LHCN-M2 (cell line): ENCODE results near the gene SOHLH1. TPM values are rescaled to one million over a fixed set of nuclear protein-coding genes. Genes with fewer than 3 reads are reported as not detected.
"Not testable (repeated sequence)": the region's sequence is repeated elsewhere in the genome, so short reads cannot be mapped to it uniquely, and the experiment has no call there.

Experiments
- DNase-seq: peaks from one replicate; pipeline ENCODE4 v3.0.0-alpha.2; 2012; ENCODE audit warnings: low read depth
- total RNA-seq: library from RNA; depleted of rRNA; stranded (reverse); fragments of >200 nt; gene quantifications from 2 replicates; pipeline ENCODE4 v1.2.3, GENCODE V29; 2014

The SOHLH1 gene
- total RNA-seq, 1 experiment from 2014 or later, result not detected

DNA sequence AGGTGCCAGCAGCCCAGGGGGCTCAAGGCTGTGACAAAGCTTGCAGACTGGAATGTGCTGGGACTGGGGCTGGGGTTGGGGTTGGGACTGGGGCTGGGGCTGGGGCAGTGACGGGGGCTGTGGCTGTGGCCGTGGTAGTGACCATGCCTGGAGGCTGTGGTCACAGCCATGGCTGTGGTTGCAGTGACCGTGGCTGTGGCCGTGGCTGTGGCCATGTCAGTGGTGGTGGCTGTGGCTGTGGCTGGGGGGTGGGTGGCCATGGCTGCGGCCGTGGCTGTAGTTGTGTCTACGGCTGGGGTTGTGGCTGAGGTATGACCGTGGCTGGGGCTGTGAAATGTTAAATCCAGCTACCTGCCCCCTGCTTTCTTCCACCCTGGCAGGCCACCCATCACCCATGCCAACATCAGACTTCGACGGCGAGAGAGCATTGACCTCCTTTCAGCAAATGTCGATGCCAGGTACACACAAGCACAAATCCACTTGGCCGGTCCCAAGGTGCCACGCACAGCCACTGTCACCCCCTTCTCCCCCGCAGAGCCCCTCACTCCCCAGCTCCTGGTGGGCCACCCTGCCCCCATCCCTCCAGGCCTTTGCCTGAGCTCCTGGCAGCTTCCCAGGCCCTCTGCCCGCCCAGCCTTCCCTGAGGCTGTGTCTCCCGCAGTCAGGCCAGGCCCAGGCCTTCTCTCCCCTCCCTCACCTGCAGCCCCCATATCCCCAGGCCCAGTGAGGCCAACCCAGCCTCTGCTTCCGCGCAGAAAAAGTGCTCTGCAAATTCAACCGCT, 20.9 kb downstream of the SOHLH1 start:
- no peak for DNase-seq

DNA sequence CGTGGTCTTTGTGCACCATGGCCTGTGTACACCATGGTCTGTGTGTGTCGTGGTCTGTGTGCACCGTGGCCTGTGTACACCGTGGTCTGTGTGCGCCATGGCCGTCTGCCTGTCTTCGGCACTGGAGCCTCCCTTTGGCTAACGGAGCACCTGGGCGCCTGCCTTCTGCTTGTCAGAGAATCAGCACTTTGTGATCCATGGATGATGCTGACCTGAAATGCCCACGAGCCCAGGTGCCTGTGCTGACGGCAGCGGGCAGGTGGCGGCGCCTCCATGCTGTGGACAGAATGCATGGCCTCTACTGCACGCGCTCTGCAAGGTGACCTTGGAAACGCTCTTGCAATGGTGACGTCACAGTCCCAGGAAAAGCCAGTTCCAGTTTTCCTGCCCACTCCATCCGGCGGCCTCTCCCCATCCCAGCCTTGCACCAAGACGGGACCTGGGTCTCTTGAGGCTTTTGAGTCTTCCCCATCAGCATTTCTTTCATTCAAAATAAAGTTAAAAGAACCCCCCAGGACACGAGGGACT, 21.6 kb downstream of the SOHLH1 start:
- DNase-seq, result no peak

DNA sequence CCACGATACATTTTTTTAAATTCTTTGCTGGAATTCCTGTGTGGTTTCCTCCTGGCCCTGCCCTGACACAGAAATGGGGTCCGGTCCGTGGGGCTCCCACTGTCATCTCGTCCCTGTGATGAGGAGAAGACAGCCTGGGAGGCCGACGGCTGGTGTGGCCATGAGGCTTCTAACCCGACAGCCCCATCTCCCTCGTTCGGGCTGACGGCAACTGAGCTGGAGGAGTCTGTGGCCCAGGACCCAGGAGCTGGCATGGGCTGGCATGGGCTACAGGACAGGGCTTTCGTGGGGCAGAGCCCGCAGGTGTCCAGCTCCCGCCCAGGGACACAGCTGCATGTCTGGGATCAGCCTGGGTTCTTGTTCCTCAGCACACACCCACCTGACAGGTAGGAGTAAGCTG, 22.4 kb downstream of the SOHLH1 start:
- DNase-seq, result no peak

DNA sequence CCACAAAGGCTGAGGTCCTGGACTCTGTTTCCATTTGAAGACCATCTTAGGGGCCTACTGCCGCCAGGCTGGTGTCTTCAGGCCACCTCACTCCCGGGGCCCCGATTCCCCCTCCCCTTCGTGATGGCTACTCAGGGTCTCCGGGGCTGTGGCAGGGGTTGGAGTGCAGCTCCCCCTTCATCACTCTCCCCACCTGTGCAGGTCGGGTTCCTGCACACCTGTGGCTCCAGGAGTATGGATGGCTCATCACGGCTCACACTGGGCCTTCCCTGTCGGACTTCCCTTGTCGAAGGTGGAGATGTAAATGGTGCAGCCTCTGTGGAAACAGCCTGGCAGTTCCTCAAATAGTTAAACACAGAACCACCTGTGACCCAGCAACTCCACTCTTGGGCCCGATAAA, 24.3 kb downstream of the SOHLH1 start:
- no peak for DNase-seq

DNA sequence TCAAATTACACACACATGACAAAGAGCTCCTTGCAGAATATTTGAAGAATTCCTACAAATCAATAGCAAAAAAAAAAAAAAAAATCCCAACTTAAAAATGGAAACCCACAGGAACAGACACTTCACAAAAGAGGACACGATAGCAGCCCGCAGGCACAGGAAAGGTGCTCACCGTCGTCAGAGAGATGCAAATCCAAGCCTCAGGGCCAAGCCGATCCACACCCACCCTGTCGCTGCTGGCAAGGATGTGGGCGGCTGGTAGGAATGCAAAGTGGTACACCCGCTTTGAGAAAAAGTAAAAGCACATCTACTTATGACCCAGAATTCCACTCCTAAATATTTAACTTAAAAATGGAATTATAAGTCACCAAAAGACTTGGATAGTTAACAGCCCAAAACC, 25.3 kb downstream of the SOHLH1 start:
- DNase-seq, result no peak

DNA sequence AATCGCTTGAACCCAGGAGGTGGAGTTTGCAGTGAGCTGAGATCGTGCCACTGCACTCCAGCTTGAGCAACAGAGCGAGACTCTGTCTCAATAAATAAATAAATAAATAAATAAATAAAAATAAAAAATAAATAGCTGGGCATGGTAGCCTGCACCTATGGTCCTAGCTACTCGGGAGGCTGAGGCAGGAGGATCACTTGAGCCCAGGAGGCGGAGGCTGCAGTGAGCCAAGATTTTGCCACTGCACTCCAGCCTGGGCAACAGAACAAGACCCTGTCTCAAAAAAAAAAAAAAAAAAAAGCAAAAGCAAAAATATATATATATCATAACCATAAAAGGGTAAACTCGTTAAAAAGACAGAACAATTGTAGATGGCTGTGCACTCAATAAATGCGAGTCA, 26.5 kb downstream of the SOHLH1 start:
- DNase-seq, result not testable (repeated sequence)

DNA sequence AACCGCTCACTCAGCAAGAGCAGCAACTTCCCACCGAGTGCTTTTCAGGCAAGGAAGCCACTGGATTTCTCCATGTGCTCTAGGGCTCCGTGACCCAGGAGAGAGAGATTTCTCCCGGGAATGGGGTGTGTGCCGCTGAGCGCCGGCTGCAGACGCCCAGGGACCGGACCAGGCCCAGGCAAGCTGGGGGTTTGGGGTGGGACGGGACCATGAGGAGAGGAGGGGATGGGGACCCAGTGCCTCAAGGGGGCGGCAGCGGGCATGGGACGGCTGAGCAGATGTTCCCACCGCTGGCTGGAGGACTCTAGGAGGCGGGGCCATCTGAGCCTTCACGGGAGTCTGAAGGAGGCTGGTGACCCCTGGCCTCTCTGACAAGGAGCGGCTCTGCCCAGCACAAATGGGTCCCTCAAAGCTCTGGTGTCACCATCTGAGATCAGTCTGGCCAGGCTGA, 27.7 kb downstream of the SOHLH1 start:
- no peak for DNase-seq

DNA sequence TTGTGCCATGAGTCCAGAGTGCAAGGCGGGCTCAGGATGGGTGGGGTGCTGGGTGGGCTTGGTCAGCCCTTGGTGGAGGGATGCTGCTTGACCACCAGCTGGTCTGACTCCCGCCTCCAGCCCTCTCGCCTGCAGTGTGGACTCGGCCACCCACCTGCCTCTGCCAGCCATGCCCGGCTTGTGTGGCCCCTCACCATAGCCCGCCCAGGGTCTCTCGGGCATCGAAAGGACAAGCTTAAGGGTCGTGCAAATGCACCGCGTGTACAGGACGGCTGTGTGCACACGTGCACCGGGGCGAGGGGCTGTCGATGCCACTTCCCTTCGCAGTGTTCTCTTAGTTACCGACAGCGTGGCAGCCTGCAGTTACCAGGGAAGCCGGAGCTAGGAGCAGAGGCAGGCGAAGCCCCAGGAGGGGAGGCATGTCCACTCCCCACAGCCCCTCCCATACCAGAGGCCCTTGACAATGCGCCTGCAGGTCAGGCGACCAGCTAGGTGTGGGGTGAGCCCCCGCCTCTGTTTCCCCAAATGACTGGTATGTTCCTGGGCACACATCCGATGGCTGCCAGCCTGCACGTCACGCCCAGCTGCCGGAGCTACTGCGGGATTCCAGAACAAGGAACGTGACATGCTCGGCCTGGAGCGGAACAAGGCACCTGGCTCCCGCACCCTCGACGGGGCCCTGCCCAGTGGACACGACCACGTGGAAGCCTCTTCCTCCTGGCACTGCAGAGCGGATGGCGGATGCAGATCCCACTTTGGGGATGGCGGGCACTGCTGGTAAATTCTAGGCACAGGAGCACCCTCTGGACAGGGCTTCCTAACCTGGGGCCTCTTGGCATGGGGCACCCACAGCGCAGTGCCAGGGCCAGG, 28.3 kb downstream of the SOHLH1 start:
- DNase-seq, result no peak

DNA sequence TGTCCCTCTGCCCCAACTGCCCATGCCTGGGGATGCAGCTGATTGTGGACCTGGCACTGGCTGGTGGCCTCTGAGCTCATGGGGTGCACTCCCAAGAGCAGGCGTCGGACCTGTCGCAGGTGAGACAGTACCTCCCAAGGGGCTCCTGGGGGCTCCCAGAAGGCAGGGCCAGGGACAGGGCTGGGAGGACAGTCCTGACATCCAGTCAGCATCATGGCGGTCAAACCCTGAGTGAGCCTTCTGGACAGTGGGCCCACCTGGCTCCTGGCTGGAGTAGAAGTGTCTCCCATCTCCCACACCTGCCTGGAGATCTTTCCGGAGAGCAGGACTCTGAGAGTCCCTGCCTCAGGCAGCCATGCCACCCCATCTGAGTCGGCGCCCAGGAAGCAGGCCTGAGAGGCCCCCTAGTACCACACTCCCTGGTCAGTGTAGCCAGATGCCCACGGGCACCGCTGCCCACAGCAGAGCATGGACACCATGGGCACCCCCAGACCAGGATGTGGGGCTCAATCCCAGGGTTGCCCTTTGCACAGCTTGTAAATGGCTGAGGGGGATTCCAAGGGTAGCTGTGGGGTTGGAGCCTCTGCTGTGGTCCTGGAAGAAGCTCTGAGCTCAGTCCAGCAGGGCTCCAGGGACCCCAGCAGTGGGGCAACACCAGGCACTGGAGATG, 29.5 kb downstream of the SOHLH1 start:
- DNase-seq, result no peak

DNA sequence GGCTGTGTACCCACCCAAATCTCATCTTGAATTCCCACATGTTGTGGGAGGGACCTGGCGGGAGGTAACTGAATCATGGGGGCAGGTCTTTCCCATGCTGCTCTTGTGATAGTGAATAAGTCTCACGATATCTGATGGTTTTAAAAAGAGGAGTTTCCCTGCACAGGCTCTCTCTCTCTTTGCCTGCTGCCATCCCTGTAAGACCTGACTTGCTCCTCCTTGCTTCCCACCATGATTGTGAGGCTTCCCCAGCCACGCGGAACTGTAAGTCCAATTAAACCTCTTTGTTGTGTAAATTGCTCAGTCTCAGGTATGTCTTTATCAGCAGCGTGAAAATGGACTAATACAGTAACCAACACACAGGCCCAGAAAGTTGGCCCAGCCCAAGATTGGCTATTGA, 30.3 kb downstream of the SOHLH1 start:
- not testable (repeated sequence) for DNase-seq

DNA sequence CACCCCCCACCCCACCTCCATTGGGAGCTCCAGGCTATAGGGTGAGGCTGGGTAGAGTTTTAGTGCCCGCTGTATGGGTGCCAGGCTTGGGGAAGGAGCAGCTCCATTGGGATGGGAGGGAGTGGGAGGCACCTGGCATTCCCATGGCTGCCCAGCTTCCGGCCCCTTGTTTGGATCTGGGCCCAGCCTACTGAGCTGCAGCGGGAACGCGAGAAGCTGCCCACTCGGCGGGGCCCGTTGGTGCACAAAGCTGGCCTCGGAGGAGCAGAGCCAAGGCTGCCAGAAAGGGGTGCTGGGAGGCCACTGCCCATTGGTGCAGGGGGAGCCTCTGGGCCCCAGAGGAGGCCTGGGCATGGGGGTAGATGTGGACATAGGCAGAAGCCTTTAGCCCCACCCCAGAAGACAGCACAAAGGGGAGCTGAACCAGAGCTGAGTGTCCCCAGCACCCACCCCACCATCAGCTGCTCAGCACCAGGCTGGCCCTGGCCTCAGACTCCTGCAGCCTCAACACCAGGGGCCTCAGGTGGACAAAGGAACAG, 31.7 kb downstream of the SOHLH1 start:
- DNase-seq, result no peak

DNA sequence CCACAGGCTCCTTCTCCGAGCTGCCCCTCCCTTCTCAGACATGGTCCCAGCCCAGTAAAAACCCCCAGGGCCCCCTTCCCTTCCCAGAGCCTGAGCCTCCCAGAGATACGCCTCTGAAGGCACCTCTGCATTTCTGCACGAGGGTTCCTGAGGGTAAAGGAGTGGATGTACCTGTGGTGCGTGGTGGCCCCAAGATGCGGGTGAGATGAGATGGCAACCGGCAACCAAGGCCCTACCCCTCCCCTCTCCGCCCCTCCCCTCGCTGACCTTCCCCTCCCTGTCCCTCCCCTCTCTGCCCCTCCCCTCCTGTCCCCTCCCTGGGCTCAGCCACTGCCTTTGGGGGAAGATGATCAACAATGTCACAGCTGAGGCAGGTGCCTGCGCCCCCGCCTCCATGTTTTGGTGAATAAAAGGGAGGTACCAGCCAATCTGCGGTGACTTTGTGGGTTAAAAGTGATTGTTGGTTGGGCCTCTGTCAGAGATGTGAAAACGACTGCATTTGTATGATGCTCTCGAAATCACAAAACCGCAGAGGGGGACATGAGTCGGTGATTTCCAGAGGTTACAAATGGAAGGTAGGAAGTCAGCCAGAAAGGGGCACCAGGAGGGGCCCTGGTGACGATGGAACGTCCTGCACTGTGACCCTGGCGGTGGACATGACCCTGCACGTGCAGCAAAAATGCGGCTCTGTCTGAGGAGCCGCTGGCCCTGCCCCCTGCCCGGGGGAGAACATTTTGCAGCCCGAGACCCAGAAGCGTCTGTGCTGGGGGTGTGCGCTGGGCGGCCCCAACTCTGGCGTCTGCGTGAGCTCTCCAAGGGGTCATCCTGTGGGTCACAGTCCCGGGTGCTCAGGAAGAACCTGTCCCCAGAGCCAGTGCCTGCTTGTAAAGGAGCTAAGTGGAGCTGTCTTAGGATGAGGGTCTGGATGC, 32.5 kb downstream of the SOHLH1 start:
- DNase-seq, result no peak

DNA sequence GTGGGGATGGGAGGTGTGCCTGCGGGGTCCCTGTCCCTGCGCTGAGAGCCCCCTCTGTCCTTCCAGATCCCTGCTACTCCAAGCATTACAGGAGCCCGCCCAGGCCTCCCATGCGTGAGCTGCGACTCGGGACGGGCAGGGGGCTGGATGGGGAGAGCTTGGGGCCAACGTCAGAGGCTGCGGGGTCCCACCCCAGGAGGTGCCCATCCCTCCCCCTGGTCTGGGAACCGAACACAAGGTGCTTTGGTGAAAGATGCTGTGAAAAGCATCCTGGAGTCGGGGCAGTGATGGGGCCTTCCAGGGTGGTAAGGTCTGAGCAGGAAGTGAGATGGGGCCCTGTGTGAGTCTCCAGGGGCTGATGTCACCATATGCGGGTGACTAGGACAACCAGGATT, 33.5 kb downstream of the SOHLH1 start:
- no peak for DNase-seq

DNA sequence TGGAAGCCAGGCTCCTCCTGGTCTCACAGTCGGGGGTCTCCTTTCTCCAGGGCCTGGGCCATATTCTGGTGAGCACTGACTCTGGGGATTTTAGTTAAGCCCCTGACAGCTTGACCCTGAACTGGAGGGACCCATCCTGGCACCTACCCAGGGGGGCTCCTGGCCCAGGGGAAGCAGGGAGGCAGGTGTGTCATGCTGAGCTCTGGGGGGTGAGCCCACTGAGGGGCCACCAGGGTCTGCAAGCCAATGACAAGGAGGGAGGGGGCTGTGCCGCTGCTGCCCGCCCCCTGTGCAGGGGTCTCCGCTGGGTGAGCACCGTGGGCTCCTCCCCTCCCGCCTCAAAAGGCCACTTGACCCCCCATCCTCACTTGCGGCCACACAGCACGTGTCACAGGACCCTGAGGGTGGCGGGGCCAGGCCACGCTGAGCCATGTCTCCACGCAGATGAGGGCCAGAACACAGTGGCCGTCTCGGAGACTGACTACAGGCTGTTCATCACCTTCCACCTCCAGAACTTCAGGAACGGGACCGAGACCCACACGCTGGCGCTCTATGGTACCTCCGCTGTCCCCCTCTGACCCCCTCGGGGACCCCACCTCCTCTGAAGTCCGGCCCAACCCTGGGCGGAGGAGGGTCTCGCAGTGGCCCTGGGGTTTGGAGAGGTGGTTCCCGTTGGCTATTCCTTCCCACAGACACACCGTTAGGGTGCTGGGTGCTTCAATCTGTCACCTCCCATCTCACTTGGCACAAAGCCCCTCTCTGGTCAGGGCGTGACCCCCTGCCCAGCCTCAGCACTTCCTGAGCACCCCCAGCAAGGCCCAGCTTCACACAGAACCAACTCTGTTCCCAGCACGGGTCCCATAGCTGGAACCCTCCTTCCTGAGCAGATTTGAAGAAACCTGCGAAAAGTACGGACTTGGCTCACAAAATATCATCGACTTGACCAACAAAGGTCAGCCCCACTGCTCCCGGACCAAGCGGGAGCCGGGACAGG, 34.2 kb downstream of the SOHLH1 start:
- no peak for DNase-seq

DNA sequence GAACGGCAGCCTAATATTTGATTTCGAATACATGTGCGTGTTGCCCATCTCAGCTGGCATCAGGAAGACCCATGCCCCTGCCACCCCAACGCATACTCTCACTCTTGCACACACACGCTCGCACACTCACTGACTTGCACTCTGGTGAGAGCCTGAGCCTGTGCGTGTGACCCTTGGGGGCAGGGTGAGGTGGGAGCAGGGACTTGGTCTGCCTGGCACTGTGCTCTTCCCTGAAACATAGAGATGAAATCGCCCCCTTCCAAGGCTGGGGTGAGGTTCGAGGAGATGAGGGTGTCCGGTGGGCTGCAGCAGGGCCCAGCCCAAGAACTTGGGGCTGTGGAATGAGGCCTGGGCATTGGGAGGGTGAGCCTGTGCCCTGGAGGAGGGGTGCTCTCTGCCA, 35.0 kb downstream of the SOHLH1 start:
- no peak for DNase-seq

DNA sequence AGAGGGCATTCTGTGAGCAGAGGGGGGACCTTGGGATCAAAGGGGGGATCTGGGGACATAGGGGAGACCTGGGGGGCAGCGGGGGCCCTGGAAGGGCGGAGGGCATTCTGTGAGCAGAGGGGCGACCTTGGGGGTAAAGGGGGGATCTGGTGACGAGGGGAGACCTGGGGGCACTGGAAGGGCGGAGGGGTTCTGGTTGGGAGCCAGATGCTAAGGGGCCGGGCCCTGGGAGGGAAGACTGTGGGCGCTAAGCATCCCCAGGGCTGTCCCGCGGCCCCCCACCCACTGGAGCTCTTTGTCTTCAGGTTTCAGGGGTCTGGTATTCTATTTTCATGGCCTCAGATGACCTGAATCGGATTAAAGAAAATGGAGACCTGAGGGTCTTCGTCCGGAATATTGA, 35.4 kb downstream of the SOHLH1 start:
- DNase-seq, result no peak

DNA sequence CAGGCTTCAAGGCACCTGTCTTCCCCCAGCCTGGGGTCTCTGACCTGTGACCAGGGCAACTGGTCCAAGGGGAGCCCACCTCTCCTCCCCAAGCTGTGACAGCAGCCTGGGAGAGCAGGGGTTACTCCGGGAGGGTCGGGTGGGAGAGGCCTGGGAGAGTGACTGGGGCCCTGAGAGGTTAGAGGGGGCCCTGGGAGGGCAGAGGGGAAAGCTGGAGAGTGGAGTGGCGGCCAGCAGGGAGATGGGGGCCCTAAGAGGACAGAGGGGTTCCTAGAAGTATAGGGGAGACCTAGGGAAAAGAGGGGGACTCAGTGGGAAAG, 35.9 kb downstream of the SOHLH1 start:
- no peak for DNase-seq

DNA sequence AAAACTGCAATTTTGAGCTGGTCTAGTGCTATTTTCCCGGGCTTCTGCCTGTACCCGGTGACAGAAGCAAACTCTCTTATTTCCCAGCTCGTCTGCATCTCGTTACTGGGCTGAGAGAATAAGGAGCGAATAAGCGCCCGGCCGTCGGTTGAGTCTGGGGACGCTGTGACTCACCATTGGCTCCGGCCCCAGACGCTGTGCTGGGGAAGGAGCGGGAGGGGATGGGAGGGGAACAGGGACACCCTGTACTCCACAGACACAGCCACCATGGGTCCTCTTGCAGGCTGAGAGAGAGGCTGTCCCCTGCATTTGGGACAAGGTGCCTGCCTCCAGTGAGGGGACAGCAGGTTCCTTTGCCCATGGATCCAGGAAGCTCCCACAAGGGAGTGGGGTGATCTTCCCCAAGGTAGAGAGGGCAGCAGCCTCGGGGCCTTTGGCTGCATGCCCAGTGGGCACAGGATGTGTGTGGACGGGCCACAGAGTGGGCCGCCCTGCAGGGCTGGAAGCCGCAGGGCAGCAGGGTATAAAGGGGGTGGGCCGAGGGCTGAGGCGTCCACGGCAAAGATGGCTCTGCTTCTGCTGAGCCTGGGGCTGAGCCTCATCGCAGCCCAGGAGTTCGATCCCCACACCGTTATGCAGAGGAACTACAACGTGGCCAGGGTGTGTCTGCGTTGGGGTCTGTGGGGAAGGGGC, 36.4 kb downstream of the SOHLH1 start, which contains the start of gene LCN9:
Gene LCN9, plus strand, starts transcription at position 552 of the 693 bp plus-strand sequence. Its CDS starts 13 bp downstream, at position 565.
- DNase-seq, result peak; percentile 12
